Measurements from ENCODE around the gene COL25A1.

COL25A1 gene

GRCh38 chr4:108852691-108853090, 449.8 kb downstream of the COL25A1 start:
- DNase-seq (ENCODE audit: low read depth) = no peak

DNA sequence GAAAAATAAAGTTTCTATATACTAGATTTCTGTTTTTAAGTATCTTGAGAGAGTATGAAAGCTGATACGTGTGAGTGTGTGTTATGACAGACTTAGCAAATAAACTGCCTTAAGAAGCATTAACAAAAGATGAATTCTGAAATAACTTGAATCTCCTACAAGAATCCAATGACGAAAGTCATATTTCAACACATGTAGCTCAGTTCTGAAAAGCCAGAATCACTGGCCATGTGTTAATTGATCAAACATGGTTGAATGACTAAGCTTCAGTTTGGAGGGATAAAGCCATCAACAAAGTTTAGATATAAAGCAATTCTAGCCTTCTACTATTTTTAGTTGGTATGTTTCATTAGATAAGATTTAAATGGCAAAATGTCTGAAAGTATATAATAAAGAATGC, 451.1 kb downstream of the COL25A1 start:
- peak; percentile 72 for DNase-seq (ENCODE audit: low read depth)

- DNase-seq (ENCODE audit: low read depth) = no peak
Observed at GRCh38 chr4:108850219-108850649, 452.2 kb downstream of the COL25A1 start.

- peak; percentile 83 for DNase-seq (ENCODE audit: low read depth)
Observed at GRCh38 chr4:108849611-108850168, 452.8 kb downstream of the COL25A1 start.

GRCh38 chr4:108846568-108846967, 455.9 kb downstream of the COL25A1 start:
- DNase-seq (ENCODE audit: low read depth) = peak; percentile 41

DNA sequence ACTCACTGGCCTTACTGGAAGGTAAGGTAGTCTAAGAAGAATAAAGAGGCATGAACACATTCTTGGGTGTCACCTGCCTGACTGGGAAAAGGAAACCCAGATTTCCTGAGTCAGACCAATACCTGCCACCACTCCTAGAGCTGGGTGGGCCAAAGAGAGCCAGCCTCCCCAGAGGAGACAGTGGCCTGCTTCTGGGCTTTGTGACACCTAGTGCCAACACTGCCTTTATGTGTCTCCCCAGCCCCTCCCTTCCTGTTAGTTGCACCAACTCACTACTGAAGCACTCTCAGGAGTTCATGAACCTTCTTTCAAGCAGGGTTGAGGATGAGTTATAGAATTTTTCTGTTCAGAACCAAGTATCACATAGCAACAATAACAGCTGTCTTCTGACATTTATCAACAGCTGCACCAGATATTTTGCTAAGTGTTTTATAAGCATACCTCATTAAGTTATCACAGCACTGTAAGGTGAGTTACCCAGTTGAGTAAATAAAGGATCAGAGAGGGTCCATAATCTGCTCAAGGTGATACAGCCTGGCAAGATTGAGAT, 462.0 kb downstream of the COL25A1 start:
- DNase-seq (ENCODE audit: low read depth) = no peak

GRCh38 chr4:108839333-108839732, 463.1 kb downstream of the COL25A1 start:
- no peak for DNase-seq (ENCODE audit: low read depth)

GRCh38 chr4:108838451-108838850, 464.0 kb downstream of the COL25A1 start:
- no peak for DNase-seq (ENCODE audit: low read depth)

- DNase-seq (ENCODE audit: low read depth) = peak; percentile 63
Observed at GRCh38 chr4:108834835-108835384, 467.5 kb downstream of the COL25A1 start.

DNA sequence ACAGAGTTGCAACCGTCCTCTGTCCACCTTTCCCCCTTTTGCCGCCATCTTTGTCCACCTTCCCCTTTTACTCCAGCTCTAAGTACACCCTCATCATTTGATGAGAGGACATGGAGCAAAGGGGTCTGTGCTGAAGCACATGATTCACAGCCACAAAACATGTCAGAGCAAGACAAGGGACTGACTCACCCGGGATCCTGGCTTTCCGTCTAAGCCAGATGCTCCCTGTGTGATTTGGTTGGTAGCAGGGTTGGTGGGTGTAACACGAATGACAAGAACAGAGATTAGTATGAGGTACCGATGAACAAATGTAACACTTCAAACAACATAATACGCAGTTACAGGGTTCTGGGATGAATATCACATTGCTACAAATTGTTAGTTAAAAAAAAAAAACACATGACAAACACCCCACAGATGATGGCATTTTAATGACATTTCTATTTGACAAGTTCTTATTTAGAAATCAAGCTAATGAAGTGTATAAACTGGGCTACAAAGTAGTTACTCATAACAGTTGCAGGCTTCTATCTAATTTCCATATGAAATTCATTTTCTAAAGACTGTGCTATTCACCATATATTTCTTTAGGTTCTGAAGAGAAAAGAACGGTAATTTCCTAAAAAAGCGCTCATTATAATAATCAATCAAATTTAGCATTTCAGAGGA, 468.2 kb downstream of the COL25A1 start:
- DNase-seq (ENCODE audit: low read depth) = peak; percentile 68

DNA sequence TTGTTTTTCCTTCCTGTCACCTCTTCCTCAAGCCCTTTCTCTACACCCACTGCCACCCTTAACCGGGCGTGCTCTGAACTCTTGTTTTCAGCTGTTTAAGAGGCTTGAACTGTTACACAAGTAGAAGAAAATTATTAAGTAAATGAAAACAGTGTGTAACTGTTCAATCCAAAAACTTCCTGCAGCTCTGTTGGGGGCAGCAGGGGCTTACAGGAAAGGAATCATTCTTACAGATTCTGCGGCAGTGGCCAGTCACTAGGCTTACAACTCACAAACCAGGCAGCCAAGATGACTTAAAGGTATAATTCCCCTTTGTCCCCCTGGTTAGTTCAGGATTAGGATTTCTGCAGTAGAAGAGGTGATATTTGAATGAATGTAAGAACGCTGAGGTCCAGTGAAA, 469.4 kb downstream of the COL25A1 start:
- no peak for DNase-seq (ENCODE audit: low read depth)

DNA sequence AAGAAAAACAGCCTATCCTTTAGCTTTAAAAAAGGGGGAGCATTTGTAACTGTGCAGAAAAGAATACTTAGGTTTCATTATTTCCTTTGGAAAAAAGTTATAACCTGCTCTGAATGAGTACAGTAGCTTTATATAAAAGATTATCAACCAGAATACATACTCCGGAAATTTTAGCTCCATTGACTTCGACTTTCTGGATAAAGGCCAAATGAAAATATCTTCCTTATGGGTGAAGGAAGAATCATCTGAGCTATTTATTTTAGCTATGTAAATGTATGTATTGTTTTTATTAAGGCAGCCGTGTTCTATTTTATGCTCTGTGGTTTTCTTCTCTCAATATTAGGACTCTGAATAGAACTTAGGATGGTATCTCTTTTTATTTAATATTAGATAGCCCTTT, 470.6 kb downstream of the COL25A1 start:
- no peak for DNase-seq (ENCODE audit: low read depth)

DNA sequence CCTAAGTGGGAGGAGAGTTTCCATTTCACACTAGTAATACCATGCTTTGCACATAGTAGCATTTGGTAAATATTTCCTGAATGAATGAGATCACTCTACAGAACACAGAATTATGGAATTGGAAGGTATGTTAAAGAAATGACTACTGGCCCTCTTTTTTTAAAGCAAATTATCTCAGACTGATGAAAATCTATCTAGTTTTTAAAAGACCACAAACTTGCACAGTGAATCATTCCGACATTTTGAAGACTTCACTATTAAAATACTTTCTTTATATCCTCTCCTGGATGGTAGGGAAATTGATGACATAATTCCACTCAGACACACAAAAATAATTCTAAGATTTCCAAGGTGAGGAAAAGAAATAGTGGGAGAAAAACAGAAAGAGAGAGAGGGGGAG, 471.2 kb downstream of the COL25A1 start:
- no peak for DNase-seq (ENCODE audit: low read depth)

GRCh38 chr4:108830509-108831244, 471.8 kb downstream of the COL25A1 start:
- peak; percentile 82 for DNase-seq (ENCODE audit: low read depth)

GRCh38 chr4:108829966-108830492, 472.4 kb downstream of the COL25A1 start:
- peak; percentile 21 for DNase-seq (ENCODE audit: low read depth)

DNA sequence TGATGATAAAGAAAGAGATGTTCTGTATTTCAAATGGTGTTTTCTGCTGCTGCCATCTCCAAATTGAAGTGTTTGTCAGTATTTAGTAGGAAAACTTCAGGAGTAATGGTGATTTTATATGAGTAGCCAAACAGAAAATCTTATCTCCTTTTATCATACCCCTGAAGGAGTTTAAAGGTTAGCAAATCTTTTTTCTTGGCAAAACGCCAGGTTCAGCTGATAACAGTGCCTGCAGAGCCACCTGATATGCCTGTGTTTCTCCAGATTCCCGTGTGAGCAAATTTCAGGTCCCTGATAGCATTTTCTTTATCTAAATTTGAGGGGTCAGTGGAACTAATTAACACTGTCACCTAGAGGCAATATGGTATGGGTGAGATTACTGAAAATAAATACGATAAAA, 473.8 kb downstream of the COL25A1 start:
- DNase-seq (ENCODE audit: low read depth) = no peak

GRCh38 chr4:108825737-108826136, 476.7 kb downstream of the COL25A1 start:
- DNase-seq (ENCODE audit: low read depth) = no peak

DNA sequence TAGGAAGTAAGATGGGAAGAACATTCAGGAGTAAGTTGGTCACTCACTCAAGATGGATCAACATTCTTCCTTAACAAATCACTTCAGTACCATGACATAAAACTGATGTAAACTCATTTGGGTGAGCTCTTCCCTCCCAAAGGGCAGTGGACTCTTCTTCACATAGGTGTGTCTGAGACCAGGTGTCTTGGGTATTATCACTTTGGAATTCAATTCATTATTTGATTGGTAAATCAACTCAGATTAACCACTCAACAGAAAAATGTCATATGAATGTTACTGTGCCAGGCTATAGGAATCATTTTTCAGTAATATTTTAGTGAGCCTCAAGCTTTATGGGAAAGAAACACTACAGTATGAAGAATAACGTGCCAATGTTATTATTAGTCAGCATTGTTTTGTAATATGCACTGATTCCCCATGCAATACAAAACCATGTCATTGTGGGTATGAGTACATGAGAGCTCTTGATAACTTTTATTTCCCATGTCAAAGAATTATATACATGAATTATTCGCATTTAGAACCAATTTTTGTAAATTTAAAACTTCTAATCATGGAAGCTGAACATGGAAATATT, 481.0 kb downstream of the COL25A1 start:
- peak; percentile 51 for DNase-seq (ENCODE audit: low read depth)

- DNase-seq (ENCODE audit: low read depth) = no peak
Observed at GRCh38 chr4:108820492-108821350, 481.7 kb downstream of the COL25A1 start.

DNA sequence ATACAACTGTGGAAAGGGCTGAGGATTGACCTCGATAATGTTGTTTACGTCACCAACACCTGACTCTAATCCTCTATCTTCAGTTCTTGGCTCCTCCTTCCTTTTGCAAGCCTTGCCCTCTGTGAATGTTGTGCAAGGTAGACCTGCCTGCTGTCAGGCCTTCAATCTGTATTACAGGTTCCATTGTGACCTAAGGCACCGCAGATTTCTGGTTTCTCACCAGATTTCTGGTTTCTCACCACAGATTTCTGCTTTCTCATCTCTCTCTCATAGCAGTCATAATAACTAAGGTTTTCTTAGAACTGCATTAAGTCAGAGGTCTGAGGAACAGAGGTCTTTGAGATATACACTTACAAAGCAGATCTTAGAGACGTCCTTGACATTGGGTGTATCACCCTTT, 488.1 kb downstream of the COL25A1 start:
- DNase-seq (ENCODE audit: low read depth) = no peak

- DNase-seq (ENCODE audit: low read depth) = no peak
Observed at GRCh38 chr4:108813261-108813660, 489.2 kb downstream of the COL25A1 start.

Data from iris pigment epithelial cell (primary cell).